CD4-positive, alpha-beta T cell treated with Interleukin-15 for 4 hours (primary cell): ENCODE measurements around the gene MDN1.
"Not testable (repeated sequence)": the region's sequence is repeated elsewhere in the genome, so short reads cannot be mapped to it uniquely, and the experiment has no call there.

ENCODE experiments used
- DNase-seq: peaks from one replicate; pipeline ENCODE4 v3.0.0-alpha.2; 2020; ENCODE audit warnings: low spot score

The MDN1 gene

DNA sequence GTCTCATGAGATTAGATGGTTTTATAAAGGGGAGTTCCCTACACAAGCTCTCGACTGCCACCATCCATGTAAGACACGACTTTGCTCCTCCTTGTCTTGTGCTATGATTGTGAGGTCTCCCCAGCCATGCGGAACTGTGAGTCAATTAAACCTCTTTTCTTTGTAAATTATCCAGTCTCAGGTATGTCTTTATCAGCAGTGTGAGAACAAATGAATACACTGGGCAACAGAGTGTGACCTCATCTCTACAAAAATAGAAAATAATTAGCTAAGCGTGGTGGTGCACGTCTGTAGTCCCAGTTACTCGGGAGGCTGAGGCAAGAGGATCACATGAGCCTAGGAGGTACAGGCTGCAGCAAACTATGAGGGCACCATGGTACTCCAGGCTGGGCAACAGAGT, 51.3 kb downstream of the MDN1 start:
- DNase-seq: no peak

DNA sequence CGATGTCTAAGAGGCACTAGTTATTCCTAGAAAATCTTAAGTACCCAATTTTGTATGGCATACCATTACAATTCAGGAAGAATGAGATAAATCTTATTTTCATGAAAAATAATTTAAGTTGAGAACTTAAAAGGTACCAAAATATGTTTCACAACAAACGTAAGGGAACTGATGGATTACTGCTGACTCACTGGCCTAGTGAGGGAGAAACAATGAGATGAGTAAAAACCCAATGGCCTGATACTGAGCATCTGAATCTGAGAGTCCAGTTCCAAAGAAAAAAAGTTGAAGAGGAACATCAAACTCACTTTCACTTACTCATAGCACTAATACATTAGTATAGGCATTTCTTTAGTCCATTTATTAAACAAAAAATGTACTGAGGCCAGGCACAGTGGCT, 56.0 kb downstream of the MDN1 start:
- DNase-seq: no peak

DNA sequence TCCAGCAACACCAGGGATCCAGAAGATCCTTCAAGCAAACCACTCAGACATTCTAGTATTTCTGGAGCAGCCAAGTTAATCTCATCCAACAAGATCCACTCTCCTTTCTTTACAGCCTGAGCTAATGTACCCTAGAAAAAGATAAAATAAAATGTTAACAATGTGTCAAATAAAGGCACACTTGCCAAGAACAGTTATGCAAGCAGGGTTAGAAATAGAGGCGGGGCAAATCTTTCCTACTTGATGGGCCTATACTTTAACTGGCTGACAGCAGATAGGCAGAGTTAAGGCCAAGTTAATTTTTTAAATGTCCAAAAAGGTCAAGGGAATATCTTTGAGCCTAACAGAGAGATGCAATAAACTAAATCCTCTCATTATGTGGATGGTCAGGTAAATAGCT, 60.8 kb downstream of the MDN1 start:
- no peak for DNase-seq

DNA sequence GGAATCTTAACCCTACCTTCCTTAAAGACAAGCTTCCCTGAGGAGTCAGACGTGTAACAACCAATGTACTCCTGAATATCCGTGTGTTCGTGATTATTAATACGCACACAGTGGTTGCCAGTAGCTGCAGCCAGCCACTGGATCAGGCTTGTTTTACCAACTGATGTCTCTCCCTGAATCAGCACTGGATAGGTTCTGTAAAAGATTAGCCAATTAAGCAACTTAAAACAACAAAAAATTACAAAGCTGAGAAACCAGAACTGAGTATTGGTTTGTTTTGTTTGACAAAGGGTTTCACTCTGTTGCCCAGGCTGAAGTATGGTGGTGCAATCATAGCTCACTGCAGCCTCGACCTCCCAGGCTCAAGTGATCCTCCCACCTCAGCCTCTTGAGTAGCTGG, 69.3 kb downstream of the MDN1 start:
- DNase-seq: no peak

DNA sequence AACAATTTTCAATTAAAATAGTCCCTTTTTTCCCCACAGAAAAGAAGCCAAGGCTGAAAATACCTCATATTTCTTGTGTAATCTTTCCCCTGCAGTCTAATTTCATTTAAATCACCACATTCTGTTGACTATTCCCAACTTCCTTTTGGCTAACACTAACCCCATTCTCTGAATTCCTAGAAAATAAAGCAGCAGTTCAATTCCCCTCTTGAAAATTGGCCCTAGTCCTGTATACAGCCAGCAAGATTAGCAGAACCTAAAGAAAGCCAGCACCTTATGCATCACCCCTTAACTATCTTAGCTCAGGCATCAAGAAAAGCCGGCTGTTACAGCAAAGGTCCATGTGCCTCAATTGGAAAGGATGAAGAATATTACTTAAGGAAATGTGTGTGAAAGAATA, 69.7 kb downstream of the MDN1 start:
- no peak for DNase-seq

DNA sequence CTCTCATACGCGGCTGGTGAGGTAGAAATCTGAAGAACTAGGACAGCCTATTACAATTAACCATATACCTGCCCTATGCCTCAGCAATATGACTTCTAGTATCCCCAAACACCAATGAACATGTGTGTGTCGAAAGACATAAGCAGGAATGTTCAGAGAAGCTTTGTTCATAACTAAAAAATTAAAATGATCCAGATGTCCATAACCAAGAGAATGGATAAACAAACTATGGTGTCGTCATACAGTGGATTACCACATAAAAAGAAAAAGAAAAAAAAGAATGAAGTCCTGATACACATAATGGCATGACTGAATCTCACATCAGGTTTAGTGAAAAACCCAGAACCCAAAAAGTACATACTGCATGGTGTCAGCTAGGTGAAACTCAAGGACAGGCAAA, 73.9 kb downstream of the MDN1 start:
- DNase-seq: no peak

DNA sequence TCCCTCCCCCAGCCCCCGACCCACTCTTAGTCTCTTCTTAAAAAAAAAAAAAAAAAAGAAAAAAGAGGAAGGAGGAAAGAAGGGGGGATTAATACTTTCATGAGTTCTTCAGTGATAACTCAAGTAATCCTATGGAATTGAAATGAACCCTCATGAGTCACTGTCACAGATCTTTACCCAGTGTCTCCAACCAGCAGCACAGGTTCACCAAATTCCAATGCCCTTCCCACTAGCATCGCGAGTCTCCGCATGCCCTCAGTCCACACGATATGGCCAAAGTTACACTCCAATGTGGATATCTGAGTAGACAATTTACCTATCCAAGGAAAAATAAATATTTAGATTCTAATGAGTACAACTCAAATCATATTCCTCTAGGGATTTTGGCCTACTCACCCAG, 74.5 kb downstream of the MDN1 start:
- no peak for DNase-seq

DNA sequence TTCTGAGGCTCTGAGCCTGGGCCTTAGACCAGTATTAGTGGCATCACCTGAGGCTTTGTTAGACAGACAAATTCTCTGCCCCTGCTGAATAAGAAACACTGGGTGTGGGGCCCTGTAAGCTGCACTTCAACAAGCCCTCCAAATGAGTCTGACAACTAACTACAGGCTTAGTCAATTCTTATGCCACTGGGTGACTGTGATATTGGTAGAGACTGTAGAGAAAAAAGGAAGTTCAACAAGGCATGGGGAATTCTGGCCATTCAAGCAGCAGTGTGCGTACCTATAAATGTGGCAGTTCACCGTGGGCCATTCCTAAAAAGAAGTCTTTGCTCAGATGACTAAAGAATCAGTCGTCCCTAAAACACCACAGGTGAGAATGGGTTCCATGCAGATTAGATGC, 82.7 kb downstream of the MDN1 start:
- no peak for DNase-seq

DNA sequence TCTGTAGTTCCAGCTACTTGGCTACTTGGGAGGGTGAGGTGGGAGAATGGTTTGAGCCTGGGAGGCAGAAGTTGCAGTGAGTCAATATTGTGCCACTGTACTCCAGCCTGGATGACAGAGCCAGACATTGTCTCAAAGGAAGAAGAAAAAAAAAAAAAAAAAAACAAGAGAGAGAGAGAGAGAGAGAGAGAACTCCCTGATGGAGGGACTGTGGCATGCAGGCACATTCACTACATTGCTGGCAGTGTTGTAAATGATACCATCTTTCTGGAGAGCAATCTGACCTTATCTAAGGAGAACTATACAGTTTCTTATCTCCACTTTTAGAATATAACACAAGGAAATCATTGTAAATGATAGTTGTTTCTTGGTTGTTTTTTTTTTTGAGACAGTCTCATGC, 85.1 kb downstream of the MDN1 start:
- no peak for DNase-seq

DNA sequence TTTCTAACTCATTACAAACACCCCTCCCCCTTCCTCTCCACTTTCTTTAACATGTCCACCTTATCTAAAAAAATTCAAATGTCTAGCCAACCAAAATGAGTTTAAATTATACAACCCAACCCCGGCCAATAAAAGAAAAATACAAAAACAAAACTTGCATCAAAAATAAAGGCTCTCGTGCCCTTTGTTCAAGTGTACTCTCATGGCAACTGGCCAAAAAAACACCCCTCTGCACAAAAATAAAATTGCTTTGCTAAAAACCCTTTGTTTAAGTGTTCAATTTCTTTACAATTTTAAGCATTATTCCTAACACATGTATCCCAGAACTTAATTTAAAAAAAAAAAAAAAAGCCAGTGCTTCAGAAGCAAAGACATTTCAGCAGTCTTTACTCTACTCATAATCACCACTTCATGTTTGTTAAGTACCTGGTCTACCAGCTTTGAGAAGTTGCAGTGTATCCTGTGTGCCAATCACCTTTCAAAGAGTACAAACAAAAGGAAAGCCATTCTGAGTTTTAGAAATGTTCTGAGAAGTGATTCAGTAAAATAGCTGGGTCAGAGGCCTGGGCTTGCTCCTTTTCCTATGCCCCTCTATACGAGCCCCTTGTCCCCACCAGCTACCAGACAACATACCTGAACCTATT, 87.5 kb downstream of the MDN1 start:
- DNase-seq: no peak

DNA sequence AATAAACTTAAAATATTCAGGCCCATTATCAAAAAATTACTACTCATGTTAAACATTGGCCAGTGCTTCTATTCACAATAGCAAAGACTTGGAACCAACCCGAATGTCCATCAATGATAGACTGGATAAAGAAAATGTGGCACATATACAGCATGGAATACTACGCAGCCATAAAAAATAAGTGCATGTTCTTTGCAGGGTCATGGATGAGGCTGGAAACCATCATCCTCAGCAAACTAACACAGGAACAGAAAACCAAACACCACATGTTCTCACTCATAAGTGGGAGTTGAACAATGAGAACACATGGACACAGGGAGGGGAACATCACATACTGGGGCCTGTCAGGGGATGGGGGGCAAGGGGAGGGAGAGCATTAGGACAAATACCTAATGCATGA, 88.3 kb downstream of the MDN1 start:
- DNase-seq: not testable (repeated sequence)

DNA sequence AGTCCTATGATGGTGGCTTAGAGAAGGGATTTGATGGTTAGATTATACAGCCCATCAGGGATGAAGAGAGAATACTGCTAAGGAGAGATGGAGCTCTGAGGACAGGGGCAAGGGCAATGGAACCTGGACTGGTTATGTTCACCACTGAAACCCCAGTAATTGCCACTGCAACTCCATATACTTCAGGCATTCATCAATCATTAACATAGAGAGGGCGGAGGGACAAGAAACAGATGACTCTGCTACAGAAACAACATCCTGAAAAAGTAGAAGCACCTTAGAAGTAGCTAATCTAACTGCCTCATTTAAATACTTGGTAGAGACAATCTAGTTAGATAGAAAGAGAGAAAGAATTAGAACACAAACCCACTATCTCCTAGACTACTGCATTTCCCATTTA, 89.8 kb downstream of the MDN1 start:
- DNase-seq: no peak

DNA sequence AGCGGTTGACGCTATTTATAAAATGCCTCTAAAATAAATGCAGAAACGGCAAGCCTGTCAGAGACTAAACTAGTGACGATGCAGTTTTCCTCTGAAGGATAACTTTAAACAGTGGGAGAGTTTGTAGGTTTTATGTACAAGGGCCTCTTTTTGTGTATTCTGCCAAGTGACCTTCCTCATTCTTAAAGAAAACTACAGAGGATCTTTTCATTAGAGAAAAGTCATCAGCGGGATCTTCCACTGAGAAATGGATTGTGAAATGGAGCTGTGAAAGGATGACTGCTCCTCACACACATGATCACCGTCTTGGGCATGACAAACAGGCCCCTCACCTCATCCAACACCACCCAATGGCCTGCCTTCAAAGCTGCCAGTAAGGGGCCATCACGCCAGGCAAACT, 92.1 kb downstream of the MDN1 start:
- no peak for DNase-seq

DNA sequence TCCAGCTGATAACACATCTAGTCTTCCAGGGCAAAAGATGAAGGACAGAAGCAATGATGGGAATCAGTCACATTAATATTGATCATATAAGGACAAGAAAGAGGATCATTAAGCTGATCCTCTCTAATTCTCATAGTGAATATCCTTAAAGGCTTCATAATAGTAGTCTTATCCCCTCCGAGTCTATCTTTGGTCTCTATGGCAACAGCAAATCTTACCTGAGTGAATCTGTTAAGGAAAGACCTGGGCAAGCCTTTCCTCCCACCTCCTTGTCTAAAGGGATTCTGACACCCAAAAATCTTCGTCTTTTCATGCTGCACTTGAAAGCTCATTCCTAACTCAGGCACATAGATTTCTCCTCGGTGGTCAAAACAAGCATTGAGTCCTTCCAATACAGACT, 94.6 kb downstream of the MDN1 start:
- DNase-seq: no peak

DNA sequence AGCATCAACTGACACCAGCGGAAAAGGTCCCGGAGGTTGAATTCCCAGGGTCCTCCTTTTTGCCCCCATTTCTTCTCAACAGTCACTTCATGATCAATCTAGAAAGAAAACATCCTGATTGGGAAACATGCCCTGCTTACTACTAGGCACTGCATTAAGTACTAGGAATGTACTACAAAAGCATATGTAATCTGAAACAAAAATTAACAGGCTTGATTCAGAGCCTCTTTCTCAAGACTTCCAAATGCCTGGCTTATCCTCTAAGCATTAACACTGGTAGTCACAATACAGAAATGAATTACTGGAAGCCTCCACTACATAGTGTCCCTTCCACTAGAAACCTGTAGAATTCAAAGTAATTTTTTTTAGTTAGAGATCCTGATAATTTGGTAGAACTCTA, 96.5 kb downstream of the MDN1 start:
- no peak for DNase-seq

DNA sequence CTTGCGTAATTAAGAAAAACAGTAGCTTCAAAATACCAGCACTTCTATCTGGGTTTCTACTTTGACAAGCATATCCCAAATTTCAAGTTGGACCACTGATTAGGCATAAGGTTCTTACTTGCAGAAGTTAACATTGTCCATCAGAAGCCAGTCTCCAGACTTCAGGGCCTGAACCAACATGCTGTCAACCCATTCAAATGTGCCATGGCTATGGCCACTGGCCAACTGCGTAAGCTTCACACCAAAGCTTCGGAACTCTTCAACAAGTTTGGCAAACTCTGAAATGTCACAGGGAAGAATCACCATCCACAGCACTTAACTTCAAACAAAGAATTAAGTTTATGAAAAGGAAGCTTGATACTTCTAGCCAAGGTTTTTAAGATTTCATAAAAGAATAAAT, 103.1 kb downstream of the MDN1 start:
- no peak for DNase-seq

DNA sequence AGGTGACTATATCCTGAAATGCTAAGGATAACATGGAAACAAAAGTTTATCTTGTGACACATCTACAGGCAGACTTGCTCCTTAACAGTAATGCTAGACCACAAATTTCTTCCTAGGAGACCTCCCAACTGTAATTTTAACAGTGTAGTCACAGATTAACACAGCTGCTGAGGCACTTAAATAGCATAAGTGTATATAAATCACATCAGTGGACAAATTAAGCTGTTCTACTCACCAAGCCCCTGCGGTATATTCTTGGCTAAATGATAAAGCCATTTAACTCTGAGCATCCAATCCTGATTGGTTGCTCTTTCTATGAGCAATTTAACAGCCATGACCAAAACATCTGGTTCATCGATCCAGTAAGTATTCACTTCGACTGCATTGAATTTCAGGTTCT, 107.8 kb downstream of the MDN1 start:
- DNase-seq: no peak

DNA sequence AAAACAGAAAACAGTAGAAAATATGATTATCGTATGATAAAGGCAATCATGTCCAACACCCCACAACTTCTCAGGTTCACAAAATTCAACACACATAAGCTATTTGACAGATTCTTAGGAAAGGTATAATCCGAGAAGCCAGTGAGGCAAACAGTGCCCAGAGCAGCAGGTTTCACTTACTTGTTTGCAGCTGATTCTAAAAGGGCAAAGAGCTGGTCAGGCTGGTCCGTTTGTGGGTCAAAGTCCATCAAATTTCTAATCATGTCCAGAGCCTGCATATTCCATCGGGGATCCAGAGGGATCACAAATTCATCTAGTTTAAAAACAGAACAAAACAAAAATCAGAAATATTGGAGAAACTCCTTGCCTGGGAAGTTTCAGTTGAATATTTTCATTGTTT, 111.3 kb downstream of the MDN1 start:
- DNase-seq: no peak

DNA sequence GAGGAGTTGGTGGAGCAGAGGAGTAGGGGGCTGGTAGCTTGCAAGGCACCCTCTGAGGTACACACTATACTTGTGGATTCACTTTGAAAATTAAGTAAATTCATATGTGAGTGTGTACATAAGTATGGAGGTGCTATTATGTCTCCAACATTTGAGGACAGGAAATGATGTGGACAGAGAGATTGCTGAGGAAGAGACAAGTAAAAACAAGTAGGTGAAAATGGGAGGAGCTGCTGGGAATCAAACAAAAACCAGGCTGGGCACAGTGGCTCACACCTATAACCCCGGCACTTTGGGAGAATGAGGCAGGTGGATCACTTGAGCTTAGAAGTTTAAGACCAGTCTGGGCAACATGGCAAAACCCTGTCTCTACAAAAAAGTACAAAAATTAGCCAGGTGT, 111.8 kb downstream of the MDN1 start:
- no peak for DNase-seq

DNA sequence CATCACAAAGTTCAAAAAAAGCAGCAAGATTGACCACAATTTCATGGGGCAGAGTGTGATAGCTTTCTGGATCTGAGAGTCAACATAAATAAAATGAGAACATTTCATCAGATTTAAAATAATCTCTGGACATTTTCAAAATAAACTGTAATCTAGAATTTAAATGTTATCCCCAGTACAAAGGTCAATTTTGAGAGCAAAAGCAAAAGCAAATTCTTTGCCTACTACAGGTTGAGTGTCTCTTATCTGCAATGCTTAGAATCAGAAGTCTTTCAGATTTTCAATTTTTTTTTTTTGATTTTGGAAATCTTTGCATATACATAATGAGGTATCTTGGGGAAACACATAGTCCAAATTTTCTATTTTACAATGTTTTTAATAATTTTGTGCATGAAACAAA, 113.5 kb downstream of the MDN1 start:
- DNase-seq: no peak

DNA sequence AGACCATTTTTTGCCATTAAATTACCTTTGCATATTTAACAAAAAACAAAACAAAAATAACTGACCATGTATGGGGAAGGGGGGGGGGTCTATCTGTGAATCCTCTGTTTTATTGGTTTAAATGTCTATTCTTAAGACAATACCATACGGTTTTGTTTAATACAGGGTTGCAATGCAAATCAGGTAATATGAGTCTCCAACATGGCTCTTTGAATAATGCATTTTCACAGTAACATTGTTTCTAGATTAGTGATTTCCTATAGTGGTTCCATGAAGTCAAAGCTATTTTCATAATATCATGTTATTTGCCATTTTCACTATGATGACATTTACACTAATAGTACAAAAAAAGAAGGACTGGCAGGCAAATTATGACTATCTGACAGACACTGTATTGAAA, 116.3 kb downstream of the MDN1 start:
- no peak for DNase-seq

DNA sequence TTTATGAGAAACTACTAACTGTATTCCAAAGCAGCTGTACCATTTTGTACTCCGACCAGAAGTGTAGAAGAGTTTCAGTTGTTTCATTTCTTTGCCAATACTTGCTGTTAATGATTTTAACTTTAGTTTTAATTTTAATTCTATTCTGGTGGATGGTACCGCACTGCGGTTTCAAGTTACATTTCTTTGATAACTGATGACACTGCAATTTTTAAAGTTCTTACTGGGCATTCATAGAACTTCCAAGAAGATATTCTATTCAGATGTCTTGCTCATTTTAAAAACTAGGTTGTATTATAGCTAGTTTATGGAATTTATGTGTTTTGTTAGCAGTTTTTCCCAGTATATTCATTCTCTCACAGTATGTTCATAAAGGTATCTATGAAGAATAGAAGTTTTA, 117.2 kb downstream of the MDN1 start:
- DNase-seq: no peak

DNA sequence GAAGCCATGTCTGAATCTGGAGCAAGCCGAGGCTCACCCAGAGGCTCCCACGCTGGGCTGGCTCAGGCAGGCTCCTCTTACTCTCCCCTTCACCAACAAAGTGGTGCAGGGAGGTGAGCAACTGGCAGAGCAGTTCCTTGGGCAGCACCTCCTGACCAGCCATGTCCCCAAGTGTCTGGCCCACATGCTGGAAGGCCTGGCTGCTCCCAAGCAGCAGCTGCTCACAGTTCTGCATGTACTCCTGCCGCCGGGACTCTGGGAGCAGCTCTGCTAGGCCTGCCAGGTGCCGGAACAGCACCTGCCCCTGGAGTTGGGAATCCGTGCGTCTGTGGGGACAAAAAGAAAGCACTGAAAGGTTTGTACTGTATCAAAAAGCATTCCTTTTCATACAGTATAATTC, 123.9 kb downstream of the MDN1 start:
- DNase-seq: no peak

DNA sequence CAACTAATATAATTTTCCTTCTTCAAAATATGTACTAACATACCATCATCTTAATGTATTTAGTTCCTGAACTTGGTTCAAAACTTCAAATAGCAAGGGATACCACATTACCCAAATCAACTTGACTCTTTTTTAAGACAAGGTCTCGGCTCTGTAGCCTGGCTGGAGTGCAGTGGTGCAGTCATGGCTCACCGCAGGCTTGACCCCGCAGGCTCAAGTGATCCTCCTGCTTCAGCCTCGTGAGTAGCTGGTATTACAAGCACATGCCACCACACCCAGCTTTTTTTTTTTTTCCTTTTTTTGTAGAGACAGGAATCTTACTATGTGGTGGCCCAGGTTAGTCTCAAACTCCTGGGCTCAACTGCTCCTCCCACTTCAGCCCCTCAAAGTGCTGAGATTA, 125.2 kb downstream of the MDN1 start:
- no peak for DNase-seq

DNA sequence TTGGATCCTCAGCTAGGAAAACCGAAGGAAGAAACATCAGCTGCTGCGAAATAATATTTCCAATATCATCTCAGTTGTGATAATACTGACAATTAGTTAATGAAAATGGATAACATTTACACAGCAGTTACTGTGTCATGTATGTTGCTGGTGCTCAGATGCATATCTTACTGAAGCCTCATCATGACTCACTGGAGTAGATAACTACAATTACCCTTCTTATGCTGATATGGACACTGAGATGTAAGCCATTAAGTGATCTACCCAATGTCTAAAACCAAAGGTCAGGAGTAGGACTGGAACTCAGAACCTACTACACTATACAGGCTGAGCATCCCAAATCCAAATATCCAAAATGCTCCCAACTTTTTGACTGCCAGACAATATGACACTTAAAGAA, 126.4 kb downstream of the MDN1 start:
- DNase-seq: no peak
